ENCODE measurements around the gene HLA-DMB. TPM values are rescaled to one million over a fixed set of nuclear protein-coding genes. Genes with fewer than 3 reads are reported as not detected.
"Not testable (repeated sequence)": the region's sequence is repeated elsewhere in the genome, so short reads cannot be mapped to it uniquely, and the experiment has no call there.

HLA-DMB gene
- total RNA-seq, 1 experiment from 2014 or later: not detected

- no peak for DNase-seq (ENCODE audit: low spot score)
These were observed 9.2 kb upstream of the HLA-DMB start for GRCh38 chr6:32950010-32950409.

GRCh38 chr6:32949113-32949512, 8.3 kb upstream of the HLA-DMB start:
- DNase-seq (ENCODE audit: low spot score): no peak

GRCh38 chr6:32947552-32948465, 7.0 kb upstream of the HLA-DMB start:
- DNase-seq (ENCODE audit: low spot score): peak; percentile 33

GRCh38 chr6:32946893-32947292, 6.1 kb upstream of the HLA-DMB start:
- DNase-seq (ENCODE audit: low spot score): no peak

- DNase-seq (ENCODE audit: low spot score): no peak
These were observed 5.1 kb upstream of the HLA-DMB start for GRCh38 chr6:32945953-32946352.

- no peak for DNase-seq (ENCODE audit: low spot score)
These were observed 4.4 kb upstream of the HLA-DMB start for GRCh38 chr6:32945108-32945760.

- no peak for DNase-seq (ENCODE audit: low spot score)
These were observed 3.2 kb upstream of the HLA-DMB start for GRCh38 chr6:32943864-32944649.

GRCh38 chr6:32942555-32943123, 1.8 kb upstream of the HLA-DMB start:
- not testable (repeated sequence) for DNase-seq (ENCODE audit: low spot score)

GRCh38 chr6:32941214-32941768, 463 bp upstream of the HLA-DMB start:
- DNase-seq (ENCODE audit: low spot score): no peak

GRCh38 chr6:32938494-32938893, 2.3 kb downstream of the HLA-DMB start:
- no peak for DNase-seq (ENCODE audit: low spot score)

- DNase-seq (ENCODE audit: low spot score): no peak
These were observed 3.6 kb downstream of the HLA-DMB start for GRCh38 chr6:32937230-32937633.

GRCh38 chr6:32936239-32937152, 4.3 kb downstream of the HLA-DMB start:
- no peak for DNase-seq (ENCODE audit: low spot score)

GRCh38 chr6:32935551-32936238, 5.1 kb downstream of the HLA-DMB start:
- DNase-seq (ENCODE audit: low spot score): no peak

GRCh38 chr6:32933661-32934085, 7.2 kb downstream of the HLA-DMB start:
- peak; percentile 45 for DNase-seq (ENCODE audit: low spot score)

GRCh38 chr6:32932132-32932868, 8.5 kb downstream of the HLA-DMB start:
- no peak for DNase-seq (ENCODE audit: low spot score)

- no peak for DNase-seq (ENCODE audit: low spot score)
These were observed 9.6 kb downstream of the HLA-DMB start for GRCh38 chr6:32931211-32931610.

- no peak for DNase-seq (ENCODE audit: low spot score)
These were observed 18.7 kb downstream of the HLA-DMB start for GRCh38 chr6:32922083-32922482.

- DNase-seq (ENCODE audit: low spot score): no peak
These were observed 20.1 kb downstream of the HLA-DMB start for GRCh38 chr6:32920715-32921114.

- DNase-seq (ENCODE audit: low spot score): no peak
These were observed 27.9 kb downstream of the HLA-DMB start for GRCh38 chr6:32912951-32913350.
